Skeletal muscle satellite cell (primary cell): Measurements from ENCODE around the gene TEKTIP1.

Experiments used
- H3K27me3 ChIP-seq: 2 replicates; pipeline ENCODE4 v1.7.0; 2013; ENCODE audit warnings: low read length; ENCODE audit not compliant: control insufficient read depth, insufficient read depth
- H3K36me3 ChIP-seq: 2 replicates; pipeline ENCODE4 v1.7.0; 2013; ENCODE audit warnings: mild to moderate bottlenecking, control low read depth, low read length; ENCODE audit not compliant: insufficient read depth
- H3K4me1 ChIP-seq: 2 replicates; pipeline ENCODE4 v1.7.0; 2013; ENCODE audit warnings: low read length; ENCODE audit not compliant: control insufficient read depth, insufficient read depth
- H3K4me2 ChIP-seq: 2 replicates; pipeline ENCODE4 v1.7.0; 2013; ENCODE audit warnings: mild to moderate bottlenecking, low read length
- H3K4me3 ChIP-seq: 2 replicates; pipeline ENCODE4 v1.7.0; 2013; ENCODE audit warnings: low read length
- H3K9ac ChIP-seq: 2 replicates; pipeline ENCODE4 v1.7.0; 2013; ENCODE audit warnings: mild to moderate bottlenecking, low read depth, low read length, moderate library complexity
- H3K9me3 ChIP-seq: replicated peaks from 2 replicates; pipeline ENCODE4 v1.7.0; 2013; ENCODE audit warnings: mild to moderate bottlenecking, control low read depth, low read length

Gene TEKTIP1

DNA sequence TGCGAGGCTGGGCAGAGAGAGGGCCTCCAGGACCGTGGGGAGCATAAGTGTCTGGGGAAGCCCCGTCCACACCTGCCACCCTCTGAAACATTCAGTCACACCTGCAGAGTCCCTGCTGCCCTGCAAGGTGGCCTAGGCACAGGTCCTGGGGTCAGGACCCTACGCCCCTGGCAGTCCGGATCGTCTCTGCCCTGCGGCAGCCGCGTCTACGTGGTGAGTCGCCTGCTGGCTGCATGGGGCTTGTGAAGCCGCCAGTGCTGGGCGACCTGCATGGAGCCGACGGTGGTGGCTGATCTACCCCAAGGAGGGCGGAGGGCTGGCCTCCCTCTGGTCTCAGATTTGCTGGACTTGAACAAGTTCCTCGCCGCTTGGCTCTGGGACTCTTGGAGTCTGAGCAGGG is 19.8 kb upstream of the TEKTIP1 start:
- peaks cover 17% of the 10 kb centered on the region for H3K4me1 ChIP-seq
- peaks cover 24% of the 10 kb centered on the region for H3K36me3 ChIP-seq
- H3K4me3 ChIP-seq, result no peak overlapping the region
- no peak overlapping the region for H3K4me2 ChIP-seq
- no peak overlapping the region for H3K9ac ChIP-seq
- H3K27me3 ChIP-seq, result no peaks in the 10 kb centered on the region
- H3K9me3 ChIP-seq, result no peaks in the 10 kb centered on the region

DNA sequence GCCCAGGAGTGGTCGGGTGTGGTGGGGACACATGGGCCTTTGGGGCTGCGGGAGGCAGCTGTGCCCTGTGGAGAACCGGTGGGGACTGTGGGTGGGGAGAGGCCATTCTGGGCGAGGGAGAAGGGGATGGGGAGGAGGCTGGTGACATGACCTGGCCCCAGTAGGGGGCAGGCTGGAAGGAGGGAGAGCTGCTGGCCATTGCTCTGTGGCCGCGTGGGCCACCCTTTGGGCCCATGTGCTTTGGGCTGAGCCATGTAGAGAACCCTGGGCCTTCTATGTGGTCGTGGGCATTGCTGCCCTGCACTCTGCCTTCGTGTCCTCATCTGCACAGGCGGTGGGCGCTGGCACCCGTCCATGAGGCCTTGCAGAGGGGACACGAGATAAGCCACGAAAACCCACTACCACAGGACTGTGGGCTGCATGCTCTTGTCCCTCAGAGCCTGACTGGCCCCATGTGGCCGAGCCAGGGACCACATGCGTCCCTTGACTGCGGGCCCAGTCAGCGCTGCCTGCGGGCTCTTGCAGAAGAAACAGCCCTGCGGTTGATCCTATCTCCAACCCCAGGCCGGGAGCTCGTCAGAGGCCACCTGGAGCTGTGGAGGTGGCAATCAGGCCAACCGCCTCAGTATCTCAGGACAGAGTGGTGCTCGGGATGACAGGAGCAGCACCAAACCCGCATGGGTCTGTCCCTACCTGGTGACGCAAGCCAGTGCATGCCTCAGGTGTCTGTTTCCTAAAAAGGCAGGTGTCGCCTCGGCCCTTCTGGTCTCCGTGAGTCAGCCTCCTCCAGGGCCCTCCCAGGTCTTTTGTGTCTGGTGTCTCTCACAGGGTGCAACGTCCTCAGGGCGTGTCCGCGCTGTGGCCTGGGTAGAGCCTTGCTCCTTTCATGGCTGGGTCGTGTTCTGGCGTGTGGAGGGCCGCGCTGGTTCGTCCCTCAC is 18.5 kb upstream of the TEKTIP1 start:
- Histone ChIP-seq H3K9ac (no peak overlapping the region), H3K4me2 (no peak overlapping the region), H3K27me3 (no peaks in the 10 kb centered on the region), H3K4me3 (no peak overlapping the region), H3K9me3 (no peaks in the 10 kb centered on the region), H3K36me3 (peaks cover 34% of the 10 kb centered on the region), H3K4me1 (peaks cover 9% of the 10 kb centered on the region)

- Histone ChIP-seq H3K4me2 (no peak overlapping the region), H3K9me3 (no peaks in the 10 kb centered on the region), H3K4me3 (no peak overlapping the region), H3K27me3 (no peaks in the 10 kb centered on the region), H3K9ac (no peak overlapping the region), H3K36me3 (peaks cover 38% of the 10 kb centered on the region), H3K4me1 (peaks cover 5% of the 10 kb centered on the region)
Observed at GRCh38 chr19:3521104-3521445, 17.9 kb upstream of the TEKTIP1 start.

DNA sequence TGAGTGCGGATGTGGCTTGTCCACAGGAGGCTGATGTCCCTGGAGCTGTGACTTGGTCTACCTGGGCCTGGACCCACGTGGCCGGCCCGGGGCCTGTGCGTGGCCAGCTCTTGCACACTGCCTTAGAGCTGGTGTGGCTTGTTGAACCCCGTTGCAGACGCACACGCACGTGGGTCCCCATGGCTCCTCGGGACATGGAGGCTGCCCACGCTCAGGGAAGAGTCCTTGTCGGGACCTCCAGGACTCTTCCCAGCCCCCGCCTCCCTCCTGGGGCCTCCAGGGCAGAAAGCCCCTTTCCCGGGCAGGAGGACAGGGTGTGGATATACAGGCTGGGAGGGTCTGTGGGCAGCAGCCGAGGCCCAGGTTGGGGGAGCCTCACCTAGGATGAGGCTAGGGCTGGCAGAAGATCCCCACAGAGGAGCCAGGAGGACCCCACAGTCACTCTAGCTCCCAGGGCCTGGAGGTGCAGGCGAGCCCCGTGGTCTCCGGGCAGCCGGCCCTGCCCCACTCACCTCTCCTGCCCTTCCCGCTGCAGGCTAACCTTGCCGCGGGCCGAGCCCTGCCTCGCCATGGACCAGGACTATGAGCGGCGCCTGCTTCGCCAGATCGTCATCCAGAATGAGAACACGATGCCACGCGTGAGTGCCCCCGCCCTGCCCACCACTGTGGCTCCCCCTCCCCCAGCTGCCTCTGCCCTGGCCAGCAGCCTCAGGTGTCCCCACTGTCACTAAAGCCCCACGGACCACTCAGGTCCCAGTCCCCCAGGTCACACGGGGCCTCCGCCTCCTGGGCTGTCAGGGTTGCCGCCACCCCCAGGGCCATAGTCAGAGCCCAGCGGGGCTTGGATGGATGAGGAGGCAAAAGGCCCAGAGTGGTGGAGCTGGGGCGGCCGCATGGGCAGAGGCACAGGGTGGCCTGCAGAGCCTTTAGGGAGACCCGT is 16.3 kb upstream of the TEKTIP1 start:
- Histone ChIP-seq H3K4me3 (no peak overlapping the region), H3K4me1 (no peaks in the 10 kb centered on the region), H3K9me3 (no peaks in the 10 kb centered on the region), H3K36me3 (peaks cover 49% of the 10 kb centered on the region), H3K4me2 (no peak overlapping the region), H3K9ac (no peak overlapping the region), H3K27me3 (no peaks in the 10 kb centered on the region)

DNA sequence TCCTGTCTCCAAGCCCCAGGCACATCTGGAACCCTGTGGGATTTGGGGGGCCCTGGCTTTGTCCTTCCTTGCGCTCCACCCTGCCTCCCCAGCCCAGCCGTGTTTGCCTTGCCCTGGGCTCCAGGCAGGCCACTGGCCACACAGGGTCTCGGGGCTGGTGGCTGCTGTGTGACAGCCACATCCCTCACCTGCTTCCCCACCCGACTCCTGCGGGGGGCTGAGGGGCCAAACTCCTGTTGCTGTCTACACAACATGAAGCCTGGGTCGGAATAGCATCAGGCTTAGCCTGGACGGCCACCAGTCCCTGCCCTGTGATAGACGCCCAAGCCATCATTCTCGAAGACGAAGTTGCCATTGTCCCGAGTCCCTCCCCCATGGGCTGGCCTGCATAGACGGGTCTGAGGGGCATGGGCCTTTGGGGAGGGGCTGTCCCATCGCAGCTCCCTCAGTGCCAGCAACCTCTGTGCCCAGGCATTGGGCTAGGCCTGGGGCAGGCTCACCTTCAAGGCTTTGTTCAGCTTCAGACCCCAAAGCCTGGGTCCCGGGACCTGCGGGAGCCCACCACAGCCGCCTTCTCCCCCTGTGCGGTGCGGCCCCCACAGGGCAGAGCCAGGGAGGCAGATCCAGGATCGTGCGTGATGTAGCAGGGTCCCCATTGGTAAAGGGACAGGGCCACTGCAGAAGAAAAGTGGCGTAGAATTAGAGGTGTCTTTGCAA is 15.5 kb upstream of the TEKTIP1 start:
- H3K9me3 ChIP-seq, result no peaks in the 10 kb centered on the region
- H3K4me3 ChIP-seq, result no peak overlapping the region
- H3K4me2 ChIP-seq, result no peak overlapping the region
- H3K9ac ChIP-seq, result no peak overlapping the region
- no peaks in the 10 kb centered on the region for H3K4me1 ChIP-seq
- H3K27me3 ChIP-seq, result no peaks in the 10 kb centered on the region
- peaks cover 55% of the 10 kb centered on the region for H3K36me3 ChIP-seq

DNA sequence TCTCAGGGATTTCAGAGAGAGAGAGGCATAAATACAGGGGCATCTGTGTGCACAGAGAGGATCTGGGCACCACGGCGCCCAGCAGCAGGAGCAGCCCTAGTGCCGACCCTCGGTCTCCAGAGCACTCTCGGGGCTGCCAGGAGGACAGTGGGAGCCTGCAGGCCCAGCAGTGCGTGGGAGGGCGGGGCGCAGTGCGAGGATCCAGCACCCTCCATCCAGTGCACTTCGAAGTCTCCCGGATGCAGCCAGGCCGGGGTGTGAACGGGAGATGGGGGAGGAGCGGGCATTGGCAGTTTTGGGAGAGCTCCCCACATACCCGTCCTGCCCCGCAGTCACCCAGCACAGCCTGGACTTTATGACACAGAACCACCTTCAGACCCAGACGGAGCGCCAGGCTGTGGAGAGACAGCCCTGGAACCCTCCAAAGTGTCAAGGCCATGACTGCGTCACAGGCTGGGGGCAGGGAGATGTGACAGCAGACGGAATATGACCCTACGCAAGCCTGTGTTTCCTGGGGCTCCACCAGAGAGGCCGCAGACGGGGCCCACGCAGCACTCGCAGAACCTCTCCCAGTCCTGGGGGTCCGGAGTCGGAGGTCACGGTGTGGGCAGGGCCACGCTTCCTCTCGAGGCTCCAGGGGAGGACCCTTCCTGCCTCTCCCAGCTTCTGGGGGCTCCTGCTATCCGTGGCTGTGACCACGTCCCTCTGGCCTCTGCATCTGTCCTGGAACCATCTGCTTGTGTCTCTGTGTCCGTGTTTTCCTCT is 14.7 kb upstream of the TEKTIP1 start:
- H3K27me3 ChIP-seq, result no peaks in the 10 kb centered on the region
- no peak overlapping the region for H3K4me3 ChIP-seq
- no peaks in the 10 kb centered on the region for H3K4me1 ChIP-seq
- no peaks in the 10 kb centered on the region for H3K9me3 ChIP-seq
- H3K9ac ChIP-seq, result no peak overlapping the region
- no peak overlapping the region for H3K4me2 ChIP-seq
- H3K36me3 ChIP-seq, result peaks cover 54% of the 10 kb centered on the region

DNA sequence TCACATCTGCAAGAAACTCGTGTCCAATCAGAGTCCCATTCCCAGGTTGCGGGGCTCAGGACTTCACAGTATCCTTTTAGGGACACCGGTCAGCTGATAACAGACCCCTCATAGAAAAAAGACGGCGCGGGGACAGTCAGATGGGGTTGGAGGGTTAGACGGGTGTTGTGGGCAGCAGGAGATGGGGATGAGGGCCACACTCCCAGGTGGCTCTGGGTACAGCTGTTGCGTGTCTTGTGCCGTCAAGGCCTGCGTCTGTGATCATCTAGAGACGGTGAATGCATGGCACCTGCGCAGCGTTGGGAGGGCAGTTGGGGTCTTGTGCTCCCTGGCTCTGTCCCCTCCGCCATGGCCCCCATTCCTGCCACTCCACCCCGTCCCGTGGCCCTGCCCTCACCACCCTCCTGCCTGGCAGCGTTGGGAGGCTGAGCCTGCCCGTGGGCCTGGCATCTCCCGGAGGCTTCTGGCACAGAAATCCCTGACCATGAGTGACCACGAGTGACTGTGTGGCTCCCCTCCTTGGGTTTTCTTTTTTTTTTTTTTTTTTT is 14.0 kb upstream of the TEKTIP1 start:
- H3K4me3 ChIP-seq, result no peak overlapping the region
- no peaks in the 10 kb centered on the region for H3K4me1 ChIP-seq
- no peaks in the 10 kb centered on the region for H3K9me3 ChIP-seq
- no peaks in the 10 kb centered on the region for H3K27me3 ChIP-seq
- H3K36me3 ChIP-seq, result peaks cover 47% of the 10 kb centered on the region
- no peak overlapping the region for H3K9ac ChIP-seq
- no peak overlapping the region for H3K4me2 ChIP-seq

DNA sequence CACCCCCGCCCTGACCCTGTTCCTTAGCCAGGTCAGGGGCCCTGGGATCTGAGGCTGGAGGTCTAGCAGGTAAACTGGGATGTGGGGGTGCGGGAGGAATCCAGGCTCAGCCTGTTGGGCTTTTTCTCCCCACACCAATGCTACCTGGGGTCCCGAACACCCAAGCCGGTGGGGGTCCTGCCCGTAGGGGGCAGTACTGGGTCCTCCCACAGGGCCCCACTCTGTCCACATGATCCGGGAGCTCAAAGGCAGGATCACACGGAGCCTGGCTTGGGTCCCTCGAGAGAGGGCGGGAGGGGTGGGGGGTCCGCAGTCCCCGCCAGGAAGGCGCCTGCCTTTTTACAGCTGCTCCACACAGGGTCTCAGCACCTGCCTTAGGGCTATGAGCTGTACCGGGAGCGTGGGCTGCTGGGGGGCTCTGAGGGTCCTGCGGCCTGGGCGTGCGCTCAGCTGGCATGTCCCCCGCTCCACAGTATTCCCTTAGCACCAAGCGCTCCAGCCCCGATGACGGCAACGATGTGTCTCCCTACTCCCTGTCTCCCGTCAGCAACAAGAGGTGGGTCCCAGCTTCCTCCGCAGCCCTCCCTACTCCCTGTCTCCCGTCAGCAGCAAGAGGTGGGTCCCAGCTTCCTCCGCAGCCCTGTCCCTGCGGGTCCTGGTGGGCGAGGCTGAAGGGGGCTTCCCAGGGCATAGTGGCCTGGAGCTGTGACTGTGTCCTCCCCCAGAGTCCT is 12.3 kb upstream of the TEKTIP1 start:
- peaks cover 53% of the 10 kb centered on the region for H3K36me3 ChIP-seq
- no peaks in the 10 kb centered on the region for H3K27me3 ChIP-seq
- H3K9ac ChIP-seq, result no peak overlapping the region
- no peaks in the 10 kb centered on the region for H3K4me1 ChIP-seq
- no peak overlapping the region for H3K4me3 ChIP-seq
- H3K4me2 ChIP-seq, result no peak overlapping the region
- H3K9me3 ChIP-seq, result no peaks in the 10 kb centered on the region

GRCh38 chr19:3527238-3527910 is 11.6 kb upstream of the TEKTIP1 start:
- H3K9ac ChIP-seq, result no peak overlapping the region

GRCh38 chr19:3528080-3528479 is 10.9 kb upstream of the TEKTIP1 start:
- Histone ChIP-seq H3K4me3 (no peak overlapping the region), H3K4me2 (no peak overlapping the region), H3K9ac (no peak overlapping the region), H3K9me3 (no peaks in the 10 kb centered on the region), H3K27me3 (no peaks in the 10 kb centered on the region), H3K4me1 (no peaks in the 10 kb centered on the region), H3K36me3 (peaks cover 58% of the 10 kb centered on the region)

More at GRCh38 chr19:3527238-3527910, 11.6 kb upstream of the TEKTIP1 start:
- no peaks in the 10 kb centered on the region for H3K9me3 ChIP-seq
- peaks cover 54% of the 10 kb centered on the region for H3K36me3 ChIP-seq
- no peak overlapping the region for H3K4me2 ChIP-seq
- H3K4me3 ChIP-seq, result no peak overlapping the region
- H3K4me1 ChIP-seq, result no peaks in the 10 kb centered on the region
- H3K27me3 ChIP-seq, result no peaks in the 10 kb centered on the region
